Gastrocnemius medialis (tissue), 4 donors: ENCODE data around the gene ASCC1.

Experiments
- CTCF ChIP-seq, 5 experiments: fragments of 450-650 bp in 3 of 5; fragments of 200-600 bp in 2 of 5; sonication (generic) in 2 of 5; IDR thresholded peaks in 4 of 5; conservative IDR thresholded peaks in 1 of 5; 1 replicate in 4 of 5; 2 replicates in 1 of 5; pipeline ENCODE4 v1.5.1; 2016 to 2019; ENCODE audit warnings: antibody characterized with exemption in 5 of 5, mild to moderate bottlenecking in 3 of 5, moderate library complexity in 3 of 5
- POLR2A ChIP-seq, 2 donors: fragments of 450-650 bp; IDR thresholded peaks; one replicate each; pipeline ENCODE4 v1.6.1; 2017; ENCODE audit warnings: antibody characterized with exemption in 2 of 2, mild to moderate bottlenecking in 2 of 2, moderate library complexity in 2 of 2

GRCh38 chr10:72063703-72064391, 152.2 kb downstream of the ASCC1 start:
- TF ChIP-seq CTCF (IDR thresholded peaks at IDR 0.05 in 4 of 5, conservative IDR thresholded peaks at IDR 0.05 in 1 of 5): no peak
- no peak for TF ChIP-seq POLR2A (IDR thresholded peaks at IDR 0.05)
